ENCODE results near the gene CHRNA4.

CHRNA4 gene

GRCh38 chr20:63350196-63350595, 11.0 kb downstream of the CHRNA4 start:
- FAIRE-seq (no peak), DNase-seq (ENCODE audit: insufficient read length) (no peak)
- TF ChIP-seq POLR2A (IDR thresholded peaks at IDR 0.05; ENCODE audit: low read depth, low read length) = no peak
- no peak for TF ChIP-seq POLR2AphosphoS5 (IDR thresholded peaks at IDR 0.05; ENCODE audit: low read depth, low read length)
- TF ChIP-seq TAF1 (IDR thresholded peaks at IDR 0.05; ENCODE audit: borderline replicate concordance, low read depth, low read length) = no peak

GRCh38 chr20:63349516-63349895, 11.6 kb downstream of the CHRNA4 start:
- FAIRE-seq = no peak
- DNase-seq (ENCODE audit: insufficient read length) = no peak
- no peak for TF ChIP-seq POLR2AphosphoS5 (IDR thresholded peaks at IDR 0.05; ENCODE audit: low read depth, low read length)
- TF ChIP-seq TAF1 (IDR thresholded peaks at IDR 0.05; ENCODE audit: borderline replicate concordance, low read depth, low read length) = no peak
- no peak for TF ChIP-seq POLR2A (IDR thresholded peaks at IDR 0.05; ENCODE audit: low read depth, low read length)

GRCh38 chr20:63348828-63349515, 12.2 kb downstream of the CHRNA4 start:
- FAIRE-seq = no peak
- TF ChIP-seq POLR2AphosphoS5 (IDR thresholded peaks at IDR 0.05; ENCODE audit: low read depth, low read length) = no peak
- no peak for TF ChIP-seq POLR2A (IDR thresholded peaks at IDR 0.05; ENCODE audit: low read depth, low read length)
- TF ChIP-seq TAF1 (IDR thresholded peaks at IDR 0.05; ENCODE audit: borderline replicate concordance, low read depth, low read length) = no peak

GRCh38 chr20:63347950-63348827, 13.0 kb downstream of the CHRNA4 start:
- no peak for TF ChIP-seq TAF1 (IDR thresholded peaks at IDR 0.05; ENCODE audit: borderline replicate concordance, low read depth, low read length)
- no peak for TF ChIP-seq POLR2AphosphoS5 (IDR thresholded peaks at IDR 0.05; ENCODE audit: low read depth, low read length)
- no peak for TF ChIP-seq POLR2A (IDR thresholded peaks at IDR 0.05; ENCODE audit: low read depth, low read length)
- FAIRE-seq = no peak
- DNase-seq (ENCODE audit: insufficient read length) = no peak

More at GRCh38 chr20:63348828-63349515, 12.2 kb downstream of the CHRNA4 start:
- no peak for DNase-seq (ENCODE audit: insufficient read length)

GRCh38 chr20:63347081-63347741, 13.9 kb downstream of the CHRNA4 start:
- FAIRE-seq = no peak
- DNase-seq (ENCODE audit: insufficient read length) = no peak
- TF ChIP-seq POLR2A (IDR thresholded peaks at IDR 0.05; ENCODE audit: low read depth, low read length) (no peak), TAF1 (IDR thresholded peaks at IDR 0.05; ENCODE audit: borderline replicate concordance, low read depth, low read length) (no peak), POLR2AphosphoS5 (IDR thresholded peaks at IDR 0.05; ENCODE audit: low read depth, low read length) (no peak)

- TF ChIP-seq TAF1 (IDR thresholded peaks at IDR 0.05; ENCODE audit: borderline replicate concordance, low read depth, low read length) (no peak), POLR2A (IDR thresholded peaks at IDR 0.05; ENCODE audit: low read depth, low read length) (no peak), POLR2AphosphoS5 (IDR thresholded peaks at IDR 0.05; ENCODE audit: low read depth, low read length) (no peak)
Measured at GRCh38 chr20:63346131-63347080, 14.7 kb downstream of the CHRNA4 start.

GRCh38 chr20:63345328-63346100, 15.6 kb downstream of the CHRNA4 start:
- FAIRE-seq (no peak), DNase-seq (ENCODE audit: insufficient read length) (no peak)
- TF ChIP-seq POLR2A (IDR thresholded peaks at IDR 0.05; ENCODE audit: low read depth, low read length) = no peak
- no peak for TF ChIP-seq TAF1 (IDR thresholded peaks at IDR 0.05; ENCODE audit: borderline replicate concordance, low read depth, low read length)
- no peak for TF ChIP-seq POLR2AphosphoS5 (IDR thresholded peaks at IDR 0.05; ENCODE audit: low read depth, low read length)

More at GRCh38 chr20:63346131-63347080, 14.7 kb downstream of the CHRNA4 start:
- DNase-seq (ENCODE audit: insufficient read length) (no peak), FAIRE-seq (no peak)

- TF ChIP-seq POLR2A (IDR thresholded peaks at IDR 0.05; ENCODE audit: low read depth, low read length) (no peak), POLR2AphosphoS5 (IDR thresholded peaks at IDR 0.05; ENCODE audit: low read depth, low read length) (no peak), TAF1 (IDR thresholded peaks at IDR 0.05; ENCODE audit: borderline replicate concordance, low read depth, low read length) (no peak)
- no peak for FAIRE-seq
- DNase-seq (ENCODE audit: insufficient read length) = no peak
Measured at GRCh38 chr20:63344616-63345327, 16.4 kb downstream of the CHRNA4 start.

Measured in GM12892 (cell line).